Fibroblast of the conjunctiva (primary cell): ENCODE measurements around the gene MPV17.
"Not testable (repeated sequence)": the region's sequence is repeated elsewhere in the genome, so short reads cannot be mapped to it uniquely, and the experiment has no call there.

Experiments used
- DNase-seq: peaks from one replicate; pipeline ENCODE4 v3.0.0-alpha.2; 2010; ENCODE audit warnings: low read depth

MPV17 gene, protein sequence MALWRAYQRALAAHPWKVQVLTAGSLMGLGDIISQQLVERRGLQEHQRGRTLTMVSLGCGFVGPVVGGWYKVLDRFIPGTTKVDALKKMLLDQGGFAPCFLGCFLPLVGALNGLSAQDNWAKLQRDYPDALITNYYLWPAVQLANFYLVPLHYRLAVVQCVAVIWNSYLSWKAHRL

GRCh38 chr2:27322766-27323595, at the start of gene MPV17:
Gene MPV17 (minus strand): TSS chr2:27323097. CDS start chr2:27322517, 580 bp downstream.
- DNase-seq, result peak; percentile 84

DNA sequence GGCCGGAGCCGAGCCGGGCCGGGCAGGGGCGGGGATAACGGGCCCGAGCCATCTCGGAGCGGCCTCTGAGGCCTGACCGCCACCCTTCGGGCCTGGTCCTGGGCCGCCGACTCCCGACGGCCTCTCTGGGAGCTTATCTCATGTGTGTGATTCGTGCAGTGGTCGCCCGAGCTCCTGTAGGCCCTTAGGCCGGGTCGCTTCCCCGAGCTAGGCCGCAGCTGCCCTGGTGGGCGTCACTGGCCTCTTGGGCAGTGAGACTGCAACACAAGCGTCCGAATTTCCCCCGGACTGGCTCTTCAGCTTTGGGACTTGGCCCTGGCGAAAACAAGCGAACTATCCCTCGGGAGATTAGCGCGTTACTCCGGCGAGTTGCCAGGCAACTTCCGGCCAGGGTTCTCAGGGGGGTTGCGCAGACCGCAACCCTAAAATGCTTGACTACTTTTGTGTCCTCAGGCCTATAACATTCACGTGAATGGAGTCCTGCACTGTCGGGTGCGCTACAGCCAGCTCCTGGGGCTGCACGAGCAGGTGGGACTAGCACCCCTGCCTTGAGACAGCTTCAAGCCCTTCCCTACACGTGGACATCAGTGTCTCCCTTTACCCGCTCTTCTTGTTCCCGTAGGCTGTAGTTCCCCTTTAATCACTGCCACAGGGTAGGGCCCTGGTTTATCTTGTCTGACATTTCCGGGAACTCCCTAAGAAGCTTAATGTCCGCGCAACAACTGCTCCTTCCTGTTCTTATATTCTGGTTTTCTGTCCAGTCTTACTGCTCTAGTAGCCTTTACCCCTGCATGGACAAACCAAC, 48.1 kb upstream of the MPV17 start:
- no peak for DNase-seq

DNA sequence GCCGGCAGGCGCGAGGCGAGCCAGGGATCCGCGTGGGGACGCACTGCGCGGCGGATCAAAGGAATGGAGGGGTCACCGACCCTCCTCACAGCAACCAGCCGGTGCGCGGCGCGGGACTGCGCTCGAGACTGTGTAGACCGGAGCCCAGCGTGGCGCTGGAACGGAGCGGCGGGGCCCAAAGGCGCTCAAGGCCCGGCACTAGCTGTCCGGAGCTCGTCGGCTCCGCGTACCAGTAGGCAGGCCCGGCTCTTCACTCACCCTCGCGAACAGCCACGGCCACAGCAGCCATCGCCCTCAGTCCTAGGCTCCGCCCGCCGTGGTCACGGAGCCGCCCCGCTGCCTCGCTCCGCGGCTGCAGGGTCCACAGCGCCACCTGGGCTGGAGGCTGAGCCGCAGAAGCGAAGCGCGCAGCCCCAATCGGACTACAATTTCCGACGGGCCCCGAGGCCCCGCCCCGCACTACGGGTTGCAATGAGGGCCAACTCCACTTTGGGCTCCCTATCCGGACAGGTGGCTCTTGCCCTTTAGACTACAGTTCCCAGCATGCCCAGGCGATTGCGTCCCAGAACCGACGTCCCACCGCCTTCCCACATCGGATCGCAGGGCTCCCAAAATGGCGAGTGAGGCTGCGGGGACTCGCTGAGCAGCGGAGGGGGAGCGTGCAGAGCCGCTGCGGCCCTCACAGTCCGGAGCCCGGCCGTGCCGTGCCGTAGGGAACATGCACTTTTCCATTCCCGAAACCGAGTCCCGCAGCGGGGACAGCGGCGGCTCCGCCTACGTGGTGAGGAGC, 47.3 kb upstream of the MPV17 start, which contains the start of the genes EIF2B4 and SNX17:
EIF2B4 (minus strand) TSS at position 313 of the 790 bp plus-strand sequence; CDS start at position 289, 24 bp downstream.
SNX17 (plus strand) TSS at position 591 of the 790 bp plus-strand sequence; CDS start at position 719, 128 bp downstream.
- DNase-seq, result peak; percentile 98

GRCh38 chr2:27369471-27370025, 46.7 kb upstream of the MPV17 start:
- DNase-seq, result no peak

GRCh38 chr2:27363933-27364332, 41.0 kb upstream of the MPV17 start:
- DNase-seq, result no peak

GRCh38 chr2:27362678-27363420, 40.0 kb upstream of the MPV17 start:
- no peak for DNase-seq

DNA sequence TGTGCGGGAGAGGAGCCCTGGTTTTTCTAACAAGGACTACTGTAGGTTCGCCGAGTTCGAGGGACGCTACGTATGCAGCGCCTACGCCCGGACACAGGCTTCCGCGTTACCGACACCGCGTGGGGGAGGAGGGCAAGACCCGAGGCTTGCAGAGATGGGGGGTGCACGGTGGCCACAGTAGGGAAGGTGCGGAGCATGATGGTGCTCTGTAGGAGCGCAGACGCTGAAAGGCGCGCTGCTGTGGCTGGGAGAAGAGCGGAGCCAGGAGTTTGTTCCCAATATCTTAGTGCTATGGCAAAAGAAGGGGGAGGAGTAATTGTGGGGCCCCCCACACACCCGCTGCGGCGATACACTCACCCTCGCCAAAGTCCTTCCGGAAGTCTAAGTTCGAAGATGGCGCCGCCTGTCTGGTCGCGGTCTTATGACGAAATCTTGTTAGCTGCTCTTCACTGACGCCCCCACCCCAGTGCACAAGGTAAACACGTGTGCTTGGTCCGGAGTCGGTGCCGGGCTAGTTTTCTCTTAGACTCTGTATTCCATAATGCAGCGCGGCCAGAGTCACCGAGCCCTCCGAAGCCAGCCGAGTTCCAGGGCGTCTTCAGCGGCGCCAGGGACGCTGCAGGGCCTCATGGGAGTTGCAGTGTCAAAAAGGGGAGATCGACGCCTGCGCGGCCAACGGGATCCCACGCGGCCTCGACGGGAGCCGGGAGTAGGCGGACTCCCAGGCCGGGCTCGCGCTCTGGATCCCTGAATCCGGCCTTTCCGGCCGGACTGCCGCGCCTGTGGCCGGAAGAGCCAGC, 33.7 kb upstream of the MPV17 start, which contains the start of gene GTF3C2:
GTF3C2 (minus strand) TSS at position 383 of the 800 bp plus-strand sequence. CDS start 13,210 bp downstream, outside the sequence.
- DNase-seq, result peak; percentile 94

- no peak for DNase-seq
These were observed 33.1 kb upstream of the MPV17 start for GRCh38 chr2:27356056-27356381.

GRCh38 chr2:27354597-27354927, 31.7 kb upstream of the MPV17 start:
- DNase-seq, result no peak

GRCh38 chr2:27353762-27354596, 31.1 kb upstream of the MPV17 start:
- no peak for DNase-seq

GRCh38 chr2:27353386-27353761, 30.5 kb upstream of the MPV17 start:
- not testable (repeated sequence) for DNase-seq

DNA sequence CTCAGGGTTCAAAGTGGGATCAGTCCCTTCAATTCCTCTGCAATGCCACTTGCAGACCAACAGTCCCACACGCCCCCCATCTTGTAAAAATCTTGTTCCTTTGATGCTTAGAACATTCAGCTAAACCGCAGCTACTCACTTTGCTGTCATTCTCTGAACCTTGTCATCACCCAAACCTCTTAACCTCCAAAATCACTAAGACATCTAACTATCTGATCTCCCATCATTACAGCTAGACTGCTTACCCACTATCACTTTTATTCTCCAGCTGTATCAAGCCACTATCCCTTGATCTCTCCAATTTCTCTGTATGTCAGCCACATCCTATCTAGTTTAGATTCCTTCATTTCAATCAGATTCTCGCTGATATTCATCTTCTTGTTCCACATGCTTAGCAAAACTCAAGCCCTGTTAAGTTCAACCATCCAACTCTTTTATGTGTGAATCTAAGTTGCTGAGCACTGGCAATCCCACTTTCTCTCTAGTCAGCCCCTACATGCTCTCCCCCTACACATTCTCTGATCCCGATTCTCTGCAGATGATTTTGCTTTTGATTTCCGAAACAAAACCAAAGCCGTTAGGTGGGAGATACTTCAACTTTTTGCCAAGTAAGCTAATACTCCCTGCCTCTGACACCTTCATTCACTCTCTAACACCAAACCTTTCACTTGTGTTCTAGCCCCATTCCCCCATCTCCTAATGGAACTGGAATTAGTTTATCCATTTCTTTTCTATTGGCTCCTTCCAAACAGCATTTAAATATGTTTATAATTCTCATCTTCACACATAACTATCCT, 29.1 kb upstream of the MPV17 start:
- DNase-seq, result no peak

DNA sequence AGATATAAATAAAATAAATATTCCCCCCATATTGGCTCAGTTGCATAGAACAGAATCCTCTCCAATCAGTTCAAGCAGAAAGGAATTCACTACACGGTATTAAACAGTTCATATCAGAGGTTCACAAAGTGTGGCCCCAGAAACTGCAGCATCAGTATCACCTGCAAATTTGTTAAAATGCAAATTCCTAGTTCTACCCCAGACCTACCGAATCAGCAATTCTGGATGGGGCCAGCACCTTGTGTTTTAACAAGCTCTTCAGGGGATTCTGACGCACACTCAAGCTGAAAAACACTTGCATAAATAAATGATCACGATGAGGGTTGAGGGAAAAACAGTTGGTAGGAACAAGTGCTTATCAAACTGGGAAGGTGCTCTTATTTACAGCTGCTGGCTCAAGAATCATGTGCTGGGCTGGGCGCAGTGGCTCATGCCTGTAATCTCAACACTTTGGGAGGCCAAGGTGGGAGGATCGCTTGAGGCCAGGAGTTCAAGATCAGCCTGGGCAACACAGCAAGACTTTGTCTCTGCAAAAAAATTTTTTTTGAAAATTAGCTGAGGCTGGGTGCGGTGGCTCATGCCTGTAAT, 27.3 kb upstream of the MPV17 start:
- no peak for DNase-seq

DNA sequence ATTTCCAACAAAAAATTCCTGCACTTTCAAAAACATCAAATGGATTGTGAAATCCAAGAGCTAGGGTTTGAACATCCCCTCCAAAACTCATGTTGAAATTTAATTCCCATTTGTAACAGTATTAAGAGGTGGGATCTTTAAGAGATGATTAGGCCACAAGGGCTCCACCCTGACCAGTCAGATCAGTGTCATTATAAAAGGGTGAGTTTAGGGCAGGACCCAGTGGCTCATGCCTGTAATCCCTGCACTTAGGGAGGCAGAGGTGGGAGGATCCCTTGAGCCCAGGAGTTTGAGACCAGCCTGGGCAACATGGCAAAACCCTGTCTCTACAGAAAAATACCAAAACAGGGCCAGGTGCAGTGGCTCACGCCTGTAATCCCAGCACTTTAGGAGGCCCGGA, 24.7 kb upstream of the MPV17 start:
- DNase-seq, result no peak

DNA sequence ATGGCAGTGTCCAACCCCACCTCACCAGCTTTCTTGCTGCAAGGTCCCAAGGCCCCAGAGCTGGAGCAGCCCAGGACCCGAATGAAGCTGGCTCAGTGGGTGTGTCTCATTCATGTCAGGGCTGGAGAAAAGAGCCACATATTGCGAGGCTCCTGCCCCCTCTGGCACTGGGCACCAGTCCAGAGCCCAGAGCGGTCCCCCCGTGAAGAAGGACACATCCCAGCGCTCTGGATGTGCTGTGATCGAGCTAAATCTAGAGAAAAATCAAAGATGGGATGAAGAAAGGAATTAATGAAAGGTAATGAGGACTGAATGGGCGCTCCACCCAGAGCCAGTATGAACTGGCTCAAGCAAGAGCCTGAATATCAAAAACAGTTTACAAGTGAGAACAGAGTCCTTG, 13.3 kb upstream of the MPV17 start:
- DNase-seq, result no peak

- no peak for DNase-seq
These were observed 12.4 kb upstream of the MPV17 start for GRCh38 chr2:27335311-27335710.

DNA sequence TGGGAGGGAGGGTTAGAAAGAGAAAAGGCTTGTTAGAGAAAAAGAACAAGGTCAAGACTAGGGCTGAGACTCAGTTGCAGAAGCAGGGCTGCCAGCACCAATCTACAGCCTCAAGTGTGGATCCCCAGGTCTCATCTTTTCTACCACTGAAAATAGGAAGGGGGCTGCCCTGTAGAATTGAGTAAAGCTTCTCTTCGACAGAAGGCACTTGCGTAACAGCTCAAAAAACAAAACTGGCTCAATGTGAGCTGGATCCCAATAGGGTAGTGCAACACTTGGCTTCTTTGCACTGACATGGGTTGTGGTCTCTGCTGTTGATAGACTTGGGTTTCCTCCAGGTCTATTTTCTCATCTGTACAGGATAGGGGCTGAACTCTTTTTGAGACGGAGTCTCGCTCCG, 1.8 kb upstream of the MPV17 start:
- no peak for DNase-seq
